Measurements from ENCODE around the gene C20orf202.
"Not testable (repeated sequence)": the region's sequence is repeated elsewhere in the genome, so short reads cannot be mapped to it uniquely, and the experiment has no call there.

The C20orf202 gene

DNA sequence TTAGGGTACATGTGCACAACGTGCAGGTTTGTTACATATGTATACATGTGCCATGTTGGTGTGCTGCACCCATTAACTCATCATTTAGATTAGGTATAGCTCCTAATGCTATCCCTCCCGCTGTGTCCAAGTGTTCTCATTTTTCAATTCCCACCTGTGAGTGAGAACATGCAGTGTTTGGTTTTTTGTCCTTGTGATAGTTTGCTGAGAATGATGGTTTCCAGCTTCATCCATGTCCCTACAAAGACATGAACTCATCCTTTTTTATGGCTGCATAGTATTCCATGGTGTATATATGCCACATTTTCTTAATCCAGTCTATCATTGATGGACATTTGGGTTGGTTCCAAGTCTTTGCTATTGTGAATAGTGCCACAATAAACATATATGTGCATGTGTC lies 47.0 kb downstream of the C20orf202 start:
- DNase-seq: not testable (repeated sequence)

DNA sequence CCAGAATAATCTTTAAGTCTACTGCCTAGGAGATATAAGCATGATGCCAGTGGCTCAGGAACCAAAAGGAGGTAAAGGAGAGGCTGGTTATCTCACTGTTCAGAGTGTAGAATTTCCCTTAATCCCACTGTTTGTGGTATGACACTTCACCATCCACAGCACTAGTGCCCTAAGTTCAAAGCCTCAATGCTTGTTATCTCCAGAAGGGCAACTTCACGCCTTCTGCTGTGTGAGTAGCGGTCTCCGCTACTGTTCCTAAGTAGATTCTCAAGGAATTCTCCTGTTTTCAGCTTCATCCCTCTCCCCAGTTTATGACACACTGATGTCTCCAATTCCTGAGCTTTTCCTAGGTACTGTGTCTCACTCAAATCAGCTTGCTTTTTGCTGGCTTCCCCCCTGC lies 49.2 kb downstream of the C20orf202 start:
- DNase-seq: no peak

DNA sequence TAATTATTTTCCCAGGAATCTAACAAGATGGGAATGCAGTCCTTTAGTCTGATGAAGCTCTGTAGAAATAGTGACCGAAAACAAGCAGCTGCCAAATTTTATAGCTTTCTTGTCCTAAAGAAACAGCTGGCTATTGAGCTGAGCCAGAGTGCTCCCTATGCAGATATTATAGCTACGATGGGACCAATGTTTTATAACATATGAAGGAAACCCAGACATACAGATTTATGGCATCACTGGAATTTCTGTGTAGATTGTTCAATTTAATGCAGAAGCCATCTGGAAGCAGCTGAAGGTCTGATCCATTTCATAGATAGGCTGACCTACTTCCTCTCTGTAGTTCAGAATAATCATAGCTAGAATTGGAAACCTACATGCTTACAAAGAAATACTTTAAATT lies 51.0 kb downstream of the C20orf202 start:
- no peak for DNase-seq

DNA sequence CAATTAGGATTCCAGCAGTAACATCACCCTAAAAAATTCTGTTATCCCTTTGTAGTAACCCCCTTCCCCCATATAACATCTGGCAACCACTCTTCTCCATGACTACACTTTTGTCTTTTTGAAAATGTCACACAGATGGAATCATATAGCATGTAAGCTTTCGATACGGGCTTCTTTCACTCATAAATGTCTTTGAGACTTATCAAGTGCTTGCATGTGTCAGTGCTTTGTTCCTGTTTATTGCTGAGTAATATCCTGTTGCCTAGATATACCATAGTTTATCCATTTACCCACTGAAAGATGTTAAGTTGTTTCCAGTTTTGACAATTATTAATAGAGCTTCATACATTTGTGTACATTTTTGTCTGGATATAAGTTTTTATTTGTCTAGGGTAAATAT lies 52.4 kb downstream of the C20orf202 start:
- no peak for DNase-seq

All from T-helper 2 cell (primary cell).